Astrocyte (in vitro differentiated cells and primary cell): ENCODE measurements around the gene IFITM5. TPM values are rescaled to one million over a fixed set of nuclear protein-coding genes. Genes with fewer than 3 reads are reported as not detected.
A peak's percentile ranks its signal among the peaks of the same experiment; 100 is the strongest.

Experiments used
- DNase-seq: peaks from one replicate; pipeline ENCODE4 v3.0.0-alpha.2; 2010; ENCODE audit warnings: low read depth
- FAIRE-seq: peaks from 2 replicates; lab custom pipeline; 2011; peaks lifted over from hg19 to GRCh38; lab: Jason Lieb, UNC
- H2AFZ ChIP-seq: 2 replicates; pipeline ENCODE4 v1.6.0; 2012; ENCODE audit warnings: low read depth, low read length, inconsistent platforms
- H3K27ac ChIP-seq: 2 replicates; pipeline ENCODE4 v1.5.1; 2011; ENCODE audit warnings: low read depth, low read length, inconsistent platforms
- H3K27me3 ChIP-seq: 2 replicates; pipeline ENCODE4 v1.6.0; 2011; ENCODE audit warnings: low read length, inconsistent platforms; ENCODE audit not compliant: insufficient read depth
- H3K36me3 ChIP-seq: 2 replicates; pipeline ENCODE4 v1.5.1; 2011; ENCODE audit warnings: low read length, inconsistent platforms; ENCODE audit not compliant: insufficient read depth
- H3K4me1 ChIP-seq: 2 replicates; pipeline ENCODE4 v1.5.1; 2011; ENCODE audit warnings: low read length, inconsistent platforms; ENCODE audit not compliant: insufficient read depth
- H3K4me2 ChIP-seq: 2 replicates; pipeline ENCODE4 v1.6.0; 2012; ENCODE audit warnings: low read length, inconsistent platforms
- H3K4me3 ChIP-seq: 2 replicates; pipeline ENCODE4 v1.5.1; 2011; ENCODE audit warnings: low read depth, mild to moderate bottlenecking, low read length, inconsistent platforms; ENCODE audit not compliant: insufficient read depth
- H3K79me2 ChIP-seq: 2 replicates; pipeline ENCODE4 v1.6.0; 2012; ENCODE audit warnings: mild to moderate bottlenecking, low read length, inconsistent platforms; ENCODE audit not compliant: insufficient read depth
- H3K9ac ChIP-seq: 2 replicates; pipeline ENCODE4 v1.6.0; 2012; ENCODE audit warnings: mild to moderate bottlenecking, low read length, inconsistent platforms
- H3K9me3 ChIP-seq: 2 replicates; pipeline ENCODE4 v1.5.1; 2012; ENCODE audit warnings: low read depth, mild to moderate bottlenecking, low read length, inconsistent platforms; ENCODE audit not compliant: insufficient read depth
- H4K20me1 ChIP-seq: 2 replicates; pipeline ENCODE4 v1.6.0; 2012; ENCODE audit warnings: low read length, inconsistent platforms; ENCODE audit not compliant: insufficient read depth
- H3K27ac Mint-ChIP-seq: one replicate; pipeline ENCODE4 v1.8.0; 2021; ENCODE audit warnings: mild to moderate bottlenecking, mixed read lengths; ENCODE audit not compliant: unreplicated experiment
- H3K27me3 Mint-ChIP-seq: one replicate; pipeline ENCODE4 v1.8.0; 2021; ENCODE audit warnings: low read depth, mixed read lengths; ENCODE audit not compliant: unreplicated experiment
- H3K36me3 Mint-ChIP-seq: one replicate; pipeline ENCODE4 v1.8.0; 2021; ENCODE audit warnings: low read depth, mixed read lengths; ENCODE audit not compliant: unreplicated experiment
- H3K4me1 Mint-ChIP-seq: one replicate; pipeline ENCODE4 v1.8.0; 2021; ENCODE audit warnings: low read depth, mixed read lengths; ENCODE audit not compliant: unreplicated experiment
- H3K4me3 Mint-ChIP-seq: one replicate; pipeline ENCODE4 v1.8.0; 2021; ENCODE audit warnings: mild to moderate bottlenecking, moderate library complexity, mixed read lengths; ENCODE audit not compliant: unreplicated experiment
- H3K9me3 Mint-ChIP-seq: one replicate; pipeline ENCODE4 v1.8.0; 2021; ENCODE audit warnings: mild to moderate bottlenecking, mixed read lengths; ENCODE audit not compliant: unreplicated experiment
- CTCF ChIP-seq: IDR thresholded peaks from 2 replicates; pipeline ENCODE4 v1.5.1; 2011; ENCODE audit warnings: low read depth, mild to moderate bottlenecking, inconsistent platforms, low read length, moderate library complexity; ENCODE audit not compliant: insufficient read depth
- EZH2 ChIP-seq: IDR thresholded peaks from 2 replicates; pipeline ENCODE4 v1.6.1; 2012; ENCODE audit warnings: mild to moderate bottlenecking, low read length, inconsistent platforms; ENCODE audit not compliant: insufficient read depth
- total RNA-seq: library from RNA; stranded (reverse); gene quantifications from 2 replicates; pipeline ENCODE4 v1.2.1, GENCODE V29; 2021

Gene IFITM5
- total RNA-seq, 1 donor from 2014 or later: not detected

DNA sequence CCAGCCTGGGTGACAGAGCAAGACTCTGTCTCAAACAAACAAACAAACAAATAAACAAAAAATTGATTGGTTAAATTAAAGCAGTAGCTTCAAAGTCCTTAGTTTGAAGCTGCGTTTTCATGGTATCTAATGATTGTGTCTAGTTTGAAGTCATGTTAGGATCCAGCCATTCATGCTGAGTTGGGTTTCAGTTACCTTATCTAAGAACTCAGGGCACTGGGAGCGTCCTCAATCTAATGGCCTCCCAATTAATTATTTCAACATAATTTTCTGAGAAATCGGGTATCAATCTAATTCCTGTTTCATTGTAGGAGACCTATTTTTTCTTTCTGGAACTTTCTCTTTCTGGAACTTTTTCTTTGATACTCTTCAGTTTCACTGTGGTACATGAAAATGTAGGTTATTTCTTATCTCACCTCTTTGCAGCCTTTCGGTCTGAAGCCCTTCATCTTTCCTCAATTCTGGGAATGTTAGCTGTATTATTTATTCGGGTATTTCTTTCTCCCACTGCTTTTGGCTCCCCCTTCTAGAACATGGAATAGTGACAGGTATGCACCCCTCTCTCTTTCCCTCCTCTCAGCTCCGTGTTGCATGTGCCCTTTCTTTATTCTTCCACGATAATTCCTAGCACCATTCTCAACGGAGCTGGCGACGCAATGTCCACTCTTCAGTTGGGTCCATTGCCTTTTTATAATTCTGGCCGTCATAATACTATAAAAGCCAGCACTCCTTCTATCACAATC lies 45.7 kb upstream of the IFITM5 start:
- no peak overlapping the region for H3K4me3 ChIP-seq
- H4K20me1 ChIP-seq: no peaks in the 10 kb centered on the region
- no peak overlapping the region for H2AFZ ChIP-seq
- no peak overlapping the region for H3K4me2 ChIP-seq
- no peaks in the 10 kb centered on the region for H3K4me1 ChIP-seq
- no peak for TF ChIP-seq EZH2
- no peak for TF ChIP-seq CTCF
- FAIRE-seq (no peak), DNase-seq (no peak)
- H3K36me3 Mint-ChIP-seq: no peaks in the 10 kb centered on the region
- H3K9ac ChIP-seq: no peak overlapping the region
- H3K9me3 Mint-ChIP-seq: peaks cover 1% of the 10 kb centered on the region
- H3K27me3 Mint-ChIP-seq: peaks cover 2% of the 10 kb centered on the region
- no peaks in the 10 kb centered on the region for H3K79me2 ChIP-seq
- no peak overlapping the region for H3K4me3 Mint-ChIP-seq
- H3K27ac Mint-ChIP-seq: no peak overlapping the region
- H3K4me1 Mint-ChIP-seq: no peaks in the 10 kb centered on the region
- no peaks in the 10 kb centered on the region for H3K27me3 ChIP-seq
- H3K27ac ChIP-seq: no peak overlapping the region
- no peaks in the 10 kb centered on the region for H3K9me3 ChIP-seq
- no peaks in the 10 kb centered on the region for H3K36me3 ChIP-seq

- DNase-seq (no peak), FAIRE-seq (no peak)
- Mint-ChIP-seq H3K4me3 (no peak overlapping the region), H3K27ac (peak overlapping the region; percentile 3), H3K36me3 (no peaks in the 10 kb centered on the region), H3K9me3 (peaks cover 1% of the 10 kb centered on the region), H3K27me3 (peaks cover 2% of the 10 kb centered on the region), H3K4me1 (no peaks in the 10 kb centered on the region)
- TF ChIP-seq EZH2 (no peak), CTCF (no peak)
- Histone ChIP-seq H3K79me2 (no peaks in the 10 kb centered on the region), H3K4me2 (no peak overlapping the region), H3K4me1 (no peaks in the 10 kb centered on the region), H3K9ac (no peak overlapping the region), H3K36me3 (no peaks in the 10 kb centered on the region), H4K20me1 (no peaks in the 10 kb centered on the region), H2AFZ (no peak overlapping the region), H3K9me3 (no peaks in the 10 kb centered on the region), H3K27me3 (no peaks in the 10 kb centered on the region), H3K27ac (no peak overlapping the region), H3K4me3 (no peak overlapping the region)
These were observed 43.0 kb upstream of the IFITM5 start for GRCh38 chr11:342328-342727.
